ENCODE data around the gene AUNIP. TPM values are rescaled to one million over a fixed set of nuclear protein-coding genes. Genes with fewer than 3 reads are reported as not detected.

The AUNIP gene
- total RNA-seq: 1.5 TPM

GRCh38 chr1:25858906-25859789, at the start of gene AUNIP:
Gene AUNIP, minus strand, starts transcription at chr1:25859457. Its CDS starts 100 bp downstream, at chr1:25859357.
- TF ChIP-seq POLR2A (IDR thresholded peaks at IDR 0.05) (peak in 1 of 2 donors; percentile 57), CTCF (IDR thresholded peaks at IDR 0.05) (peak in 1 of 3 experiments; percentile 22), POLR2AphosphoS5 (IDR thresholded peaks at IDR 0.05; ENCODE audit: insufficient read depth in 1 of 2, low read depth in 1 of 2) (peak; percentile 18 to 78)
- peak within 1 kb of the TSS; percentile 40 to 50 for H3K4me3 ChIP-seq
- no peaks in the 10 kb centered on the region for H3K9me3 ChIP-seq
- intact Hi-C loops (cut with DNase I): no loop called here
- peak within 1 kb of the TSS; percentile 51 for H3K27ac ChIP-seq
- no peak for DNase-seq (ENCODE audit: extremely low spot score in 2 of 2)
- H3K36me3 ChIP-seq: peaks cover 0 to 4% of the 10 kb centered on the region in 2 donors
- H3K27me3 ChIP-seq: no peaks in the 10 kb centered on the region
- peaks cover 17% of the 10 kb centered on the region for H3K4me1 ChIP-seq

- no peak for DNase-seq (ENCODE audit: extremely low spot score in 2 of 2)
- Histone ChIP-seq H3K4me1 (peaks cover 21% of the 10 kb centered on the region), H3K27ac (no peak overlapping the region), H3K9me3 (no peaks in the 10 kb centered on the region), H3K36me3 (no peaks in the 10 kb centered on the region), H3K27me3 (no peaks in the 10 kb centered on the region), H3K4me3 (no peak overlapping the region)
- TF ChIP-seq POLR2AphosphoS5 (IDR thresholded peaks at IDR 0.05; ENCODE audit: insufficient read depth in 1 of 2, low read depth in 1 of 2) (no peak), CTCF (IDR thresholded peaks at IDR 0.05) (no peak), POLR2A (IDR thresholded peaks at IDR 0.05) (no peak)
- intact Hi-C loops (cut with DNase I): loop anchor here (5.0 kb wide), 1 partner anchor 88 kb away; the partner anchor contains the start of gene PAFAH2
Measured at GRCh38 chr1:25909040-25909439, 49.8 kb upstream of the AUNIP start.

GRCh38 chr1:25908161-25908560, 48.9 kb upstream of the AUNIP start:
- no peak overlapping the region for H3K4me3 ChIP-seq
- DNase-seq (ENCODE audit: extremely low spot score in 2 of 2): no peak
- H3K27ac ChIP-seq: no peak overlapping the region
- no peaks in the 10 kb centered on the region for H3K9me3 ChIP-seq
- H3K36me3 ChIP-seq: no peaks in the 10 kb centered on the region
- peaks cover 23% of the 10 kb centered on the region for H3K4me1 ChIP-seq
- intact Hi-C loops (cut with DNase I): loop anchor here (5.0 kb wide), 1 partner anchor 89 kb away; the partner anchor contains the start of gene PAFAH2
- no peak for TF ChIP-seq POLR2A (IDR thresholded peaks at IDR 0.05)
- no peaks in the 10 kb centered on the region for H3K27me3 ChIP-seq

- H3K4me3 ChIP-seq: no peak overlapping the region
- H3K36me3 ChIP-seq: no peaks in the 10 kb centered on the region
- intact Hi-C loops (cut with DNase I): loop anchor here (5.0 kb wide), 1 partner anchor 90 kb away; the partner anchor contains the start of gene PAFAH2
- H3K4me1 ChIP-seq: peaks cover 23% of the 10 kb centered on the region
- DNase-seq (ENCODE audit: extremely low spot score in 2 of 2): no peak
- no peak overlapping the region for H3K27ac ChIP-seq
- H3K27me3 ChIP-seq: no peaks in the 10 kb centered on the region
- H3K9me3 ChIP-seq: no peaks in the 10 kb centered on the region
- TF ChIP-seq CTCF (IDR thresholded peaks at IDR 0.05) (no peak), POLR2A (IDR thresholded peaks at IDR 0.05) (no peak), POLR2AphosphoS5 (IDR thresholded peaks at IDR 0.05; ENCODE audit: insufficient read depth in 1 of 2, low read depth in 1 of 2) (no peak)
Measured at GRCh38 chr1:25907601-25908000, 48.3 kb upstream of the AUNIP start.

GRCh38 chr1:25906644-25907300, 47.5 kb upstream of the AUNIP start:
- intact Hi-C loops (cut with DNase I): loop anchor here (5.0 kb wide), 1 partner anchor 91 kb away; the partner anchor contains the start of gene PAFAH2
- Histone ChIP-seq H3K27ac (peak overlapping the region; percentile 88), H3K9me3 (no peaks in the 10 kb centered on the region), H3K4me1 (peaks cover 23% of the 10 kb centered on the region), H3K4me3 (peak overlapping the region; percentile 70 to 73), H3K27me3 (no peaks in the 10 kb centered on the region), H3K36me3 (no peaks in the 10 kb centered on the region)
- DNase-seq (ENCODE audit: extremely low spot score in 2 of 2): no peak
- peak in 1 of 2 donors; percentile 41 for TF ChIP-seq POLR2AphosphoS5 (IDR thresholded peaks at IDR 0.05; ENCODE audit: insufficient read depth in 1 of 2, low read depth in 1 of 2)
- no peak for TF ChIP-seq CTCF (IDR thresholded peaks at IDR 0.05)
